ENCODE measurements around the gene POLR3E.
"Not testable (repeated sequence)": the region's sequence is repeated elsewhere in the genome, so short reads cannot be mapped to it uniquely, and the experiment has no call there.

The POLR3E gene

DNA sequence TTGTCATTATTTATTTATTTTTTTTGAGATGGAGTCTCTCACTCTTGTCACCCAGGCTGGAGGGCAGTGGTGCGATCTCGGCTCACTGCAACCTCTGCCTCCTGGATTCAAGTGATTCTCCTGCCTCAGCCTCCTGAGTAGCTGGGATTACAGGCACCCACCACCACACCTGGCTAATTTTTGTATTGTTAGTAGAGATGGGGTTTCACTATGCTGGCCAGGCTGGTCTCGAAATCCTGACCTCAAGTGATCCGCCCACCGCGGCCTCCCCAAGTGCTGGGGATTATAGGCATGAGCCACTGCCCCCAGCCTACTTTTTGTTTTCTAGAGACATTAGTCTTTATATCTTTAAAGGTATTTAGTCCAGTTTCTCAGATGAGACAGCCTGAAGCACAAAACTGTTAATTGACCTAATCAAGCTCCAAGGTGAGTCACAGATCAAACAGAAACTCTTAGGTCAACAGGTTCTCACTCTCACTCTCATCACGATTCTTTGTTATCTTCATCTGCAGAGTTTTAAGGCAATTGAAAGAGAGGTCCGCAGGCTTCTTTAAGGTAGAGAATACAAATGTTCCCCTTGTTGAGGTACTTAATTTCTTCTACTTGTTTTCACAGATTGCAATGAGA, 71.1 kb downstream of the POLR3E start:
- not testable (repeated sequence) for DNase-seq

DNA sequence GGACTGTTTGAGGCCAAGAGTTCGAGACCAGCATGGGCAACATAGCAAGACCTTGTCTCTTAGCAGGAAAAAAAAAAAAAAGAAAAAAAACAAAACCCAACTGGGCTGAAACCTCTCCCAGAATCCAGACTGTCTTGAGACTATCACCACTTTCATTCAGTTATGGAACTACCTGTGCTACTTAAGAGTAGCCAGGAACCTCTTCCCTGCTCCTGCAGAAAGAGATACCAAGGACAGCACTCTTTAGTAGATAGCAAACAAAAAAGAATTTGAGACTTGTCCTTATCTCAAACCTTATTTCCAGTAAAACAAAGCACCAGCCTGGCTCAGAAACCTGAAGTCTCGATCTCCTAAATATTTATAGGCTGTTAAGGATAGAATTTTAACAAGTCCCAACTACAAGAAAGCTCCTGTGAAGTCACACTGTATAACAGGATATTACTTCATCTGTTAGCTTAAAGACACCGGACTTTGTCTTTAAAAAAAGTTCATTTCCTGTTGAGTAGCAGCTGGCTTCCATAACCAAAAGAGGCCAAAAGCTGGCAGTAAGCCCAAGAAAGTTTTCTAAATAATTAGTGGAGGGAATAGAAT, 72.1 kb downstream of the POLR3E start:
- no peak for DNase-seq

DNA sequence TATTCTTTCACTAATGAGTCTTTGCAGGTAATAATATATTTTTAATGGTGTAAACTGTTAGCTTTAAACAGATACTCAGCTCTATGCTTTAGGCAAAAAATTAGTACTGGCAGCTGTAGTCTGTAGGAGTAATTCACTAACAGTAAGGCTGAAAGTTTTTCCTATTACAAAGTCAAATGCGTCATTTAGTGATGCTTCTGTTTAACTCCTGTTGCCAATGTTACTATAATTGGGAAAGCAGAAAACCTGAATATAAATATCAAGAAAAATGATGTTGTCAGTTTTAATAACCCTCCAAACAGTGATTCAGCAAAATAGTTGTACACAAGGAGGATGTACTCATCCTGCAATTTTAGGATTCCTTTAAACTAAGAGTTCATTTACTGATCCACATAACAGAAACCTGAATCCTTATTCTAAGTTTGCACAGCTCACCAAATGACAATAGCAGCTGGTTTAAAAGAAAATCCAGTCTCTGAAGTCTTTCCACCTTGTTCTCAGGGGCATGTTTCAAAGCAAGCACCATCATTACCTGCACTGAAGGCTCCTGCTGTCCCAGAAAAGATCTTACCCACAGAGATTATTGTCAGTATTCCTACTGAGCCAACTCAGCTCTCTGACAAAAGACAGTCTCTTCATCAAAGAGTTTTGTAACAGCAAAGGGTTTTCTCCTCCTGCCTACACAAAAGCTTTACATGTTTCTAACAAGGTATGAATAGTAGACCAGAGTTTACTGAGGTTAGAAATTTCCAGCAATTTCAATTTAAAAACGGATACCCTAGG, 73.0 kb downstream of the POLR3E start:
- no peak for DNase-seq

DNA sequence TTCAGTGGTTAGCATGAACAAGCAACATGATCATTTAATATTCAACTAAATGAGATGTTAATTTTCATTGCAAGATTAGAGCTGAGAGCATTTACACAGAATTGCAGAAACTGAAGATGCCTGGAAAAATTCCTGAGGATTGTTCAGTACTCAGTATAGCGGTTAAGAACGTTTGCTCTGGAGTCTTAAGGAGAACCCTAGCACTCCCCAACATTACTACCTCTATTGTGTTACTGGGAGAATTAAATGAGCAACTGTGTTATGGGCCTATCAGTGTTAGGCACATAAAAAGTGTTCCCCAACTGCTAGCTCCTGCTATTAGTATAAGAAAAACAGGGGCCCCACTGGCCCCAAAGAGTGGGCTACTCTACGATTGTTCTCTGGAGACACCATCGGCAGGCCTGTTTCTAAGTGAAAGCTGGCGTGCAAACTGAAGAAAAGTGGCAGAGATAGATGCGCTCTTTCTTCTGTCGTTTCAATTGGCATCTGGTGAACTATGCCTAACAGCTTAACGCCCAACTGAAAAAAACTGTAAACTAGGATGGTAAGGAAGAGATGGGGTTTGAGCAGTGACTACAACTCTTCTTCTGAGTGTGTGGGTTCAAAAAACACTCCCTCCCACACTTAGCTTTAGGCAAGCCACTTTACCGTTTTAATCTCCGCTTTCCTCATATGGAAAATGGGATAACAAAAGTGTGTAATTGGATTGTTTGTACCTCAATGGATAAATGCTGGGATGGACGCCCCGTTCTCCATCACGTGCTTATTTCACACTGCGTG, 75.9 kb downstream of the POLR3E start:
- no peak for DNase-seq

DNA sequence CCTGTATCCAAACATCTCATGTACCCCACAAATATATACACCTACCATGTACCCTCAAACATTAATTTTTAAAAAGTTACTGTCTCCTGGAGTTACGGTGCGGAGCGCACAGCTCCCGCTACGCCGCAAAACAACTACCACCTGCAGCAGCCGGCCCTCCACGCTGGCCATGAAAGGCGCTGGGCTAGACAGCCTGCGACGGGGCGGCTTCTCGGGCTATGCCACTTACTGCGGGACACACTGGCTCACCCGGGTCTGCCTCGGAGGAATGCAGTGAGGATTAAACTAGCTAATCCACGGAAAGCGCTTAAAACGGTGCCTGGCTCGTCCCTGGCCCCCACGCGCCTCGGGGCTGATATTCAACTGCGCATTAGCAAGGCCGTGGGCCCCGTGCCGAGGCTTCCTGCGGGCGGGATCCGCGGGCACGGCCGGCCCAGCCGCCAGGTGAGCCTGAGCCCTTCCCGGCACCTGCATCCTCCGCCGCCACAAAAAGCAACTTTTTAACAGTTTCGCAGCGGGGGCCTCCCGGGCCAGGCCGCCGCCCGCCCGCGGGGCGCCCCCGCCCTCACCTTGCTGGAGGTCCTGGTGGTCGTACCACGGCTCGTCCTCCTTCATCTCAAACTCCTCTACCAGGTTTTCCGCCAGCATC, 76.6 kb downstream of the POLR3E start:
- DNase-seq: peak in 1 of 2 experiments; percentile 18

DNA sequence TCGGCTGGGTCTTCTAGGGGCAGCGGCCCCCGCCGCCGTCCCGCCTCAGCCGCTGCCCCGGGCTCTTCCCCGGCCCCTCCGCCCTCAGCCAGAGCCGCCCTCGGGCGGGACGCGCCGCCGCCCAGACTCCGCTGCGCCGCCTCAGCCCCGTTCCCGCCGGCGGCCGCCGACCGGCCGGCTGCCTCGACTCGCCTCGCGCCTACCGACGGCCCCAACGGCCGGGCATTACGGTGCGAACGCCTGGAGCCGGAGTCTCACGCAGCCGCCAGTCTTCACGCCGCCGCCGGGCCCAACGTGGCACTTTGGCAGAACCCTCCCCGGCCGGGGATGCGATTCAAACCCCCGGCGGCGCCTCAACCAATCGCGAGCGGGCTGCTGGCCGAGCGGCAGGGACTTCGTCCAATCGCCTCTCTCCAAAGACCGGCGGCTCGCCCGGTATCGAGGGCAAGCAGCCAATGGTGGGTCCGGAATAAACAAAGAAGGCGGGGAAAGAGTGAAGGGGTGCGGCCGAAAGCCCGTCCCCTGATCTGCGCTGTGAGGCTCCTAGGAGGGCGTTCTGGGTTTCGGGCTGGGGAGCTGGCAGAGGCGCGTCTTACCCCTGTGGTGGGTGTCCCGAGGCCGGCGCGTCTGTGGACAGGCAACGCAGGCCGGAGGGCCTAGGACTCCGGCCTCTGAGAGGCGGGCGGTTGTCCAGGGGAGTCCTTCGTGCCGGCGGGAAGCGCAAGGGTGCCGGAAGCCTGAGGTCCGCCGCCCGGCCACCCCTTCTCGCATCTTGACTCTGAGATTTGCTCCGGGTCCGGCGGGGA, 77.3 kb downstream of the POLR3E start, which contains the start of gene CDR2:
Gene CDR2 (minus strand): TSS at position 309 of the 806 bp plus-strand sequence. CDS start 310 bp downstream, outside the sequence.
- DNase-seq: peak; percentile 97

DNA sequence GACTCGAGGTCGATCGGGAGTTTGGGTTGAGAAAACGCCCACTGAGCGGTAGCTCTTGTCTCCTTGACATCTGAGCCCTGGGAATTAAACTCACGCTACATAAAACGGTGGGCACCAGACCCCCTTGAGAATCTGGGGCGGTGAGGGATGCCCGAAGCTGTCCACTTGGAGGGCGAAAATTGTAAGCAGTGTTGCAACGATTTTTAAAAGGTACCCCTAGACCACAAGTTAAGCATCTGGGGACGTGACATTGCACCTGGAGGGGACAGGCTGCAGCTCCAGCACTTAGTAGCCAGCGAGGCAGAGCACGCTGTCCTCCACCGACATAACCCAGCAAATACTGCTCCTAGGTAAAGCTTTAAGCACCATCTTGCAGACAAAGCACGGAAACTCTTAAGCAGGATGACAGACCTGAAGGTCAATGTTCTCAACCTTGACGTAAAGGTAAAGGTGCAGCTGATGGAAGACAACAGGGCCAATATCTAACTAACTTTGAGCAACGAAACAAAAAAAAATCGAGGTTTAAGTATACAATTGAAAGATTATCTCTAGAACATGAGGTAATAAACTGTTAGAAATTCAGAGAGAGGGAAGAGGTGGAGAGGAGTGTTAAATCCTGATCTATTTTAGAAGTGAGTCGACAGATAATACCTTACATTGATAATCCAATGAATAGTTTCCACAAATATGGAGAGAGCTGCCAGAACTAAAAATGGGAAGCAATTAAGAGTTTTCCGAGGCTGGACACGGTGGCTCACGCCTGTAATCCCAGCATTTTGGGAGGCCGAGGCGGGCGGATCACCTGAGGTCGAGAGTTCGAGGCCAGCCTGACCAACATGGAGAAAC, 78.1 kb downstream of the POLR3E start:
- no peak for DNase-seq

DNA sequence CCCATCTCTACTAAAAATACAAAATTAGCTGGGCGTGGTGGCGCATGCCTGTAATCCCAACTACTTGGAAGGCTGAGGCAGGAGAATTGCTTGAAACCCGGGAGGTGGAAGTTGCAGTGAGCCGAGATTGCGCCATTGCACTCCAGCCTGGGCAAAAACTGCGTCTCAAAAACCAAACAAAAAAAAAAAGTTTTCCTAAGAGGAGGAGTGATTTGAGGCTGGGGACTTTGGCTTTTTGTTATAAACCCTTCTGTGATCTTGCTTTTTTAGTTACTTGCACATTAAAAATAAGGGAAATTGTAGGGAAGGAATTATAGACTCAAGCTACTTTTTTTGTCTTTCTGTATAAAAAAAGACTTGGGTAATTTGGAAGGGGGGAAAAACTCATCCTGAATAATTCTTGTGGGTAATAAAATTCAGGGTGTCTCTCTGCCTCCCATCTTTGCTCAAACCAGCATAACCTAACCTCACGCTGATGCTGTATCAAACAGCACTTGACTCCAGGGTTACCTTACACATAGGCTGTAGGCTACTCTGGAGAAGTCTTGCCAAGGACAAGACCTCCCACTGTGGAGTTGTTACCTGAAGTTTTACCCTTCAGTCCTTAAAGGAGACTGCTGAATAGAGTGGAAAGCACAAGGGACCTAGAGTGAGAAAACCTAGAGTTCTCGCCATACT, 78.9 kb downstream of the POLR3E start:
- DNase-seq: no peak

DNA sequence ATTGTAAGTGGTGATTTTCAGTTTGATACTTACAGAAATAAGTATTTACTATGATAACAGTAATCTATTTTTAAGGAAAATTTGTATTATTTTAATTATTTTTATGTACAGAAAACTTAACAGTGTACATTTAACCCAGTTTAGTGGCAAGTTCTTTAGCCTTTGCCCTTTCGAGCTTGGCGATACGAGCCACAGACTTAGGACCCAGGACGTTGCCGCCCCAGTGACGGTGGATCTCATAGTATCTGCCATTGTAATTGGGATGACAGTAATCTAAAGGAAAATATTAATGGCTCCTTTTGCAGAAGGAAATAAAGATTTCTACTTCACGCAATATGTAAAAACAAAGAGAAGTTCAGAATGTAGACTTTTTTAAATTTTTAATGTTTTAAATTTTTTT, 82.4 kb downstream of the POLR3E start:
- no peak for DNase-seq

DNA sequence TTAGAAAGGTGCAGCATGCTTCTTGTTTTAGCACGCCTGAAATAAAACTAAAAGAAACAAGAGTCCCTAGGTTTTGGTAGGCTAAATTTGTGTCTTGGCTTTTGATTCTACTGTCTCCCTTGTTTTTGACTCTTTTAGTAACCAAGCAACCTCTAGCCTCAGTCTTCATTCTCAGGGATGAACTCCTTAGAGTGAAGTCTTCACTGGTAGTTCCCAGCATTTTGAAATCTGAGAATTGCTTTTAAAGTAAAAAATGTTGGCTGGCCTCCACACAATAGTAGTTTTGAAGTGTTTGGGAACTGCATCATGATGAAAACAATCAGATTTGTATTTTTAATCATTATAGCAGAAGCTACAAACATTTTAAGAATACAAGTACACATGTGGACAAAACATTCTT, 83.3 kb downstream of the POLR3E start:
- DNase-seq: no peak

DNA sequence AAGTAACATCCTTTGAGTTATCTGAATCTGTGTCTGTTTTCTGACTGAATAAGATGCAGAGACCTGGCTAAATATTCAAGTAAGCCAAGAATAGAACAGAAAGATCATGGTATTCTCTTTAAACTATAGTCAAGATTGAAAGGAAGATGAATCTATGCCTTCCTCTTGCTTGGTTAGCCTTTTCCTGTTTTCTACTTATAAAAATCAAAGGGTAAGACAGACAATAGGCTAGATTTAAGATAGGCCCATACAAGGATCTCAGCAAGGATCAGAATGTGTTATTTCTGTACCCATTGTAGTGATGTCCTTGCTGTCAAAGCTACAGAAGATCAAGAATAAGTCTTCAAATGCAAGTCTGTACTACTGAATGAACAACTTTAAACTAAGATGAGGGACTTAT, 84.2 kb downstream of the POLR3E start:
- DNase-seq: no peak

DNA sequence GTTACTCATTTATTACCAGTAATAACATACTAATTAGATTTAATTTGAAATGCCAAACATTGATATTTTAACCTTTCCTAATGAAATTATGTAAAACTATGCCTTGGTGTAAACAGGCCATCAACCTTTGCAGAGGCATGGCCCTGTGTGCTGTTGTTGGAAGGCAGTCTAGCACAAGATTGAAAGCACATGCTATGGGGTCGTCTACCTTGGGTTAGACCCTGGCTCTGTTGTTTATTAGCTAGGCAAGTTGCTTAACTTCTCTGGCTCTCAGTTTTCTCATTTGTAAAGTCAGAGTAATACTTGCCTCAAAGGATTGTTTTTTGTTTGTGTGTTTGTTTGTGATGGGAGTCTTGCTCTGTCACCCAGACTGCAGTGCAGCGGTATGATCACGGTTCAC, 86.6 kb downstream of the POLR3E start:
- no peak for DNase-seq
